Right cardiac atrium (tissue), 5 donors: ENCODE measurements around the gene JARID2. TPM values are rescaled to one million over a fixed set of nuclear protein-coding genes. Genes with fewer than 3 reads are reported as not detected.
A peak's percentile ranks its signal among the peaks of the same experiment; 100 is the strongest.

ENCODE experiments used
- ATAC-seq, 2 donors: fragments of 200-7000 bp; cut with Tn5 transposase; one replicate each; pipeline versions ENCODE4 v1.8.0 to v1.9.1; 2020; ENCODE audit warnings: moderate library complexity in 2 of 2, mild to moderate bottlenecking in 1 of 2
- DNase-seq, 3 donors: peaks; one replicate each; pipeline ENCODE4 v3.0.0-alpha.2; 2020
- H3K27ac ChIP-seq: one replicate; pipeline ENCODE4 v1.5.1; 2013; ENCODE audit warnings: mild to moderate bottlenecking, low read length, control low read depth, moderate library complexity
- H3K27me3 ChIP-seq: one replicate; pipeline ENCODE4 v1.6.1; 2013; ENCODE audit not compliant: control insufficient read depth, insufficient read depth
- H3K4me1 ChIP-seq: one replicate; pipeline ENCODE4 v1.6.1; 2013; ENCODE audit warnings: low read length; ENCODE audit not compliant: control insufficient read depth, insufficient read depth
- H3K4me3 ChIP-seq: one replicate; pipeline ENCODE4 v1.5.1; 2013; ENCODE audit warnings: low read length, control low read depth
- H3K9me3 ChIP-seq: one replicate; pipeline ENCODE4 v1.6.1; 2013; ENCODE audit warnings: low read length; ENCODE audit not compliant: control insufficient read depth
- WGBS: extraction: QIAGEN DNeasy Blood & Tissue Kit; methylation state at CpG from one replicate; pipeline ENCODE4 v1.1.7; 2013; 5-methylcytosine and 5-hydroxymethylcytosine counted together
- intact Hi-C, 4 donors: fragments of 100-400 bp; cut with DNase I; formaldehyde crosslinking; loops; one replicate each; pipeline versions ENCODE4 v1.11.0 to v1.14.0; 2022 to 2023
- polyA plus RNA-seq: library from polyadenylated mRNA; stranded (reverse); fragments of 200-250 nt; gene quantifications from one replicate; pipeline ENCODE4 v1.2.3, GENCODE V29; 2013
- total RNA-seq, 4 donors: library from RNA; stranded (reverse); fragmentation: NEBNext Ultra II Directional; extraction: Animal tissue kit (Norgen Biotek cat#: 25700); gene quantifications; one replicate each; pipeline ENCODE4 v1.2.1, GENCODE V29; 2021
- donor health status: healthy with polysubstance abuse.
- donor health status: DM: no; HTN: yes; CAD: no.
- donor health status: DM: no; HTN: no; CAD: no.
- donor health status: DM: no; HTN: yes; CAD: no; lungs with severe emphysema.
- donor health status: DM: yes; HTN: yes; CAD: no.

JARID2 gene
- total and polyA plus RNA-seq, 5 donors = 4.1 to 10.1 (median 9.1) TPM

GRCh38 chr6:15560713-15561112 is 314.8 kb downstream of the JARID2 start:
- no peaks in the 10 kb centered on the region for H3K27me3 ChIP-seq
- no peak for ATAC-seq
- no peaks in the 10 kb centered on the region for H3K4me1 ChIP-seq
- H3K27ac ChIP-seq = no peak overlapping the region
- intact Hi-C loops = no loop called here
- no peak for DNase-seq
- H3K9me3 ChIP-seq = no peaks in the 10 kb centered on the region
- WGBS = 100% methylated on average over 1 of the region's 1 CpG
- H3K4me3 ChIP-seq = no peak overlapping the region

GRCh38 chr6:15561447-15562199 is 315.8 kb downstream of the JARID2 start:
- no peak for ATAC-seq
- no peaks in the 10 kb centered on the region for H3K9me3 ChIP-seq
- no peak overlapping the region for H3K27ac ChIP-seq
- no peaks in the 10 kb centered on the region for H3K27me3 ChIP-seq
- H3K4me3 ChIP-seq = no peak overlapping the region
- WGBS = 93% methylated on average over 3 of the region's 3 CpGs
- no peaks in the 10 kb centered on the region for H3K4me1 ChIP-seq
- intact Hi-C loops = no loop called here
- DNase-seq = no peak

- H3K4me1 ChIP-seq = no peaks in the 10 kb centered on the region
- intact Hi-C loops = no loop called here
- no peaks in the 10 kb centered on the region for H3K9me3 ChIP-seq
- no peak overlapping the region for H3K27ac ChIP-seq
- no peak for ATAC-seq
- 89% methylated on average over 1 of the region's 1 CpG for WGBS
- no peak overlapping the region for H3K4me3 ChIP-seq
- DNase-seq = no peak
- H3K27me3 ChIP-seq = no peaks in the 10 kb centered on the region
Observed at GRCh38 chr6:15562977-15563376, 317.1 kb downstream of the JARID2 start.

- no peaks in the 10 kb centered on the region for H3K9me3 ChIP-seq
- WGBS = 45% methylated on average over 17 of the region's 17 CpGs
- no peaks in the 10 kb centered on the region for H3K27me3 ChIP-seq
- ATAC-seq (peak; percentile 48 to 52), DNase-seq (no peak)
- no peak overlapping the region for H3K4me3 ChIP-seq
- H3K4me1 ChIP-seq = peaks cover 4% of the 10 kb centered on the region
- intact Hi-C loops = no loop called here
- peak overlapping the region; percentile 67 for H3K27ac ChIP-seq
Observed at GRCh38 chr6:15569035-15569995, 323.4 kb downstream of the JARID2 start.

- intact Hi-C loops = no loop called here
- DNase-seq (no peak), ATAC-seq (no peak)
- Histone ChIP-seq H3K4me1 (peaks cover 4% of the 10 kb centered on the region), H3K27ac (no peak overlapping the region), H3K27me3 (no peaks in the 10 kb centered on the region), H3K9me3 (no peaks in the 10 kb centered on the region), H3K4me3 (no peak overlapping the region)
- 97% methylated on average over 2 of the region's 2 CpGs for WGBS
Observed at GRCh38 chr6:15570171-15570570, 324.3 kb downstream of the JARID2 start.
